Neural cell (in vitro differentiated cells): ENCODE results near the gene B4GALNT3.

Experiments used
- POLR2AphosphoS5 ChIP-seq: IDR thresholded peaks from 2 replicates; pipeline ENCODE4 v1.6.1; 2012
- RAD21 ChIP-seq: fragments of 450-650 bp; conservative IDR thresholded peaks from 2 replicates; pipeline ENCODE4 v1.6.1; 2014; ENCODE audit warnings: antibody characterized with exemption, mild to moderate bottlenecking, moderate library complexity
- SMC3 ChIP-seq: fragments of 450-650 bp; conservative IDR thresholded peaks from 2 replicates; pipeline ENCODE4 v1.6.1; 2014; ENCODE audit warnings: antibody characterized with exemption, mild to moderate bottlenecking, moderate library complexity; ENCODE audit not compliant: poor library complexity
- TF ChIP-seq, protein P1 (sequence below): IDR thresholded peaks from 2 replicates; pipeline ENCODE4 v1.6.1; 2012; ENCODE audit warnings: borderline replicate concordance
- TF ChIP-seq, protein P2 (sequence below): fragments of 450-650 bp; IDR thresholded peaks from 2 replicates; pipeline ENCODE4 v1.5.1; 2014; ENCODE audit warnings: antibody characterized with exemption, mild to moderate bottlenecking, moderate library complexity; ENCODE audit not compliant: poor library complexity, severe bottlenecking

DNA sequence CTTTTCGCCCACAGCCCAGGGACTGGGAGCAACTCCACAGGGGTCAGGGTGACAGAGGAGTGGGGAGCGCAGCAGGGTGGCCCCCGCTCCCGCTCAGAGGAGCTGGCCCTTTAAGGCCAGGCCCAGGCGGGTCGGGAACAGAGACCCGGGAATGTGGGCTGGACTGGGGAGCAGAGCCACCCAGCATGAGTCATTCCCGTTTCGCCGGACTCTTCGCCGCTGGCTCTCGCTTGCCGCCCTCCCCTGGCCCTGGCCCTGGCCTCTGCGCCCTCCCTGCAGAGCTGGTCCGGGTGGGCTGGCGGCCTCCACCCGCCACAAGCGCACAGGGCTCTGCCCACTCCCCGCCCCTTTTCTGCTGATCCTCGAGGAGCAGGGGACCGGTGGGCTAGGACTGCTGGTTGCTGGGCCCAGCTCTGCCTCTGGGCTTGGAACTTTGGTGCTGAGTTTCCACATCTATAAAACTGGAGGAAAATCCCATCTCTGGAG is 110.7 kb downstream of the B4GALNT3 start:
- TF ChIP-seq, protein P1, sequence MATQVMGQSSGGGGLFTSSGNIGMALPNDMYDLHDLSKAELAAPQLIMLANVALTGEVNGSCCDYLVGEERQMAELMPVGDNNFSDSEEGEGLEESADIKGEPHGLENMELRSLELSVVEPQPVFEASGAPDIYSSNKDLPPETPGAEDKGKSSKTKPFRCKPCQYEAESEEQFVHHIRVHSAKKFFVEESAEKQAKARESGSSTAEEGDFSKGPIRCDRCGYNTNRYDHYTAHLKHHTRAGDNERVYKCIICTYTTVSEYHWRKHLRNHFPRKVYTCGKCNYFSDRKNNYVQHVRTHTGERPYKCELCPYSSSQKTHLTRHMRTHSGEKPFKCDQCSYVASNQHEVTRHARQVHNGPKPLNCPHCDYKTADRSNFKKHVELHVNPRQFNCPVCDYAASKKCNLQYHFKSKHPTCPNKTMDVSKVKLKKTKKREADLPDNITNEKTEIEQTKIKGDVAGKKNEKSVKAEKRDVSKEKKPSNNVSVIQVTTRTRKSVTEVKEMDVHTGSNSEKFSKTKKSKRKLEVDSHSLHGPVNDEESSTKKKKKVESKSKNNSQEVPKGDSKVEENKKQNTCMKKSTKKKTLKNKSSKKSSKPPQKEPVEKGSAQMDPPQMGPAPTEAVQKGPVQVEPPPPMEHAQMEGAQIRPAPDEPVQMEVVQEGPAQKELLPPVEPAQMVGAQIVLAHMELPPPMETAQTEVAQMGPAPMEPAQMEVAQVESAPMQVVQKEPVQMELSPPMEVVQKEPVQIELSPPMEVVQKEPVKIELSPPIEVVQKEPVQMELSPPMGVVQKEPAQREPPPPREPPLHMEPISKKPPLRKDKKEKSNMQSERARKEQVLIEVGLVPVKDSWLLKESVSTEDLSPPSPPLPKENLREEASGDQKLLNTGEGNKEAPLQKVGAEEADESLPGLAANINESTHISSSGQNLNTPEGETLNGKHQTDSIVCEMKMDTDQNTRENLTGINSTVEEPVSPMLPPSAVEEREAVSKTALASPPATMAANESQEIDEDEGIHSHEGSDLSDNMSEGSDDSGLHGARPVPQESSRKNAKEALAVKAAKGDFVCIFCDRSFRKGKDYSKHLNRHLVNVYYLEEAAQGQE, result no peak
- TF ChIP-seq RAD21 (no peak), SMC3 (no peak), POLR2AphosphoS5 (no peak)
- TF ChIP-seq, protein P2, sequence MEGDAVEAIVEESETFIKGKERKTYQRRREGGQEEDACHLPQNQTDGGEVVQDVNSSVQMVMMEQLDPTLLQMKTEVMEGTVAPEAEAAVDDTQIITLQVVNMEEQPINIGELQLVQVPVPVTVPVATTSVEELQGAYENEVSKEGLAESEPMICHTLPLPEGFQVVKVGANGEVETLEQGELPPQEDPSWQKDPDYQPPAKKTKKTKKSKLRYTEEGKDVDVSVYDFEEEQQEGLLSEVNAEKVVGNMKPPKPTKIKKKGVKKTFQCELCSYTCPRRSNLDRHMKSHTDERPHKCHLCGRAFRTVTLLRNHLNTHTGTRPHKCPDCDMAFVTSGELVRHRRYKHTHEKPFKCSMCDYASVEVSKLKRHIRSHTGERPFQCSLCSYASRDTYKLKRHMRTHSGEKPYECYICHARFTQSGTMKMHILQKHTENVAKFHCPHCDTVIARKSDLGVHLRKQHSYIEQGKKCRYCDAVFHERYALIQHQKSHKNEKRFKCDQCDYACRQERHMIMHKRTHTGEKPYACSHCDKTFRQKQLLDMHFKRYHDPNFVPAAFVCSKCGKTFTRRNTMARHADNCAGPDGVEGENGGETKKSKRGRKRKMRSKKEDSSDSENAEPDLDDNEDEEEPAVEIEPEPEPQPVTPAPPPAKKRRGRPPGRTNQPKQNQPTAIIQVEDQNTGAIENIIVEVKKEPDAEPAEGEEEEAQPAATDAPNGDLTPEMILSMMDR, result no peak
